Activated CD8-positive, alpha-beta memory T cell treated with anti-CD3 and anti-CD28 coated beads for 24 hours (primary cell): ENCODE results near the gene LPAR3.

Experiments used
- DNase-seq: peaks from one replicate; pipeline ENCODE4 v3.0.0-alpha.2; 2020

LPAR3 gene

GRCh38 chr1:84855691-84856630, 37.0 kb downstream of the LPAR3 start:
- no peak for DNase-seq

GRCh38 chr1:84855168-84855567, 37.8 kb downstream of the LPAR3 start:
- DNase-seq: no peak

GRCh38 chr1:84853741-84854721, 39.0 kb downstream of the LPAR3 start:
- DNase-seq: no peak

GRCh38 chr1:84851839-84852238, 41.2 kb downstream of the LPAR3 start:
- DNase-seq: no peak

GRCh38 chr1:84849357-84849975, 43.5 kb downstream of the LPAR3 start:
- DNase-seq: no peak

GRCh38 chr1:84847253-84848250, 45.5 kb downstream of the LPAR3 start:
- no peak for DNase-seq

- no peak for DNase-seq
Measured at GRCh38 chr1:84846387-84846786, 46.6 kb downstream of the LPAR3 start.

GRCh38 chr1:84845357-84845756, 47.6 kb downstream of the LPAR3 start:
- DNase-seq: no peak

GRCh38 chr1:84844094-84844493, 48.9 kb downstream of the LPAR3 start:
- no peak for DNase-seq

- DNase-seq: no peak
Measured at GRCh38 chr1:84842748-84843231, 50.2 kb downstream of the LPAR3 start.

- no peak for DNase-seq
Measured at GRCh38 chr1:84841971-84842370, 51.0 kb downstream of the LPAR3 start.

- no peak for DNase-seq
Measured at GRCh38 chr1:84840346-84840745, 52.7 kb downstream of the LPAR3 start.

GRCh38 chr1:84839544-84839943, 53.5 kb downstream of the LPAR3 start:
- no peak for DNase-seq

GRCh38 chr1:84836145-84836544, 56.9 kb downstream of the LPAR3 start:
- DNase-seq: no peak

GRCh38 chr1:84835169-84835568, 57.8 kb downstream of the LPAR3 start:
- no peak for DNase-seq

- DNase-seq: no peak
Measured at GRCh38 chr1:84834419-84835064, 58.5 kb downstream of the LPAR3 start.

GRCh38 chr1:84833194-84833593, 59.8 kb downstream of the LPAR3 start:
- DNase-seq: no peak

GRCh38 chr1:84830136-84830535, 62.9 kb downstream of the LPAR3 start:
- DNase-seq: no peak

GRCh38 chr1:84827976-84828375, 65.0 kb downstream of the LPAR3 start:
- DNase-seq: no peak

- DNase-seq: no peak
Measured at GRCh38 chr1:84827555-84827954, 65.5 kb downstream of the LPAR3 start.

GRCh38 chr1:84825161-84825560, 67.8 kb downstream of the LPAR3 start:
- no peak for DNase-seq
